NT2/D1 (cell line): ENCODE data around the gene ABCC9.
"Not testable (repeated sequence)": the region's sequence is repeated elsewhere in the genome, so short reads cannot be mapped to it uniquely, and the experiment has no call there.

ENCODE experiments used
- SUZ12 ChIP-seq: IDR thresholded peaks from 2 replicates; pipeline ENCODE4 v1.6.1; 2011; ENCODE audit not compliant: insufficient read length, insufficient read depth; ENCODE audit errors: extremely low read depth
- YY1 ChIP-seq: IDR thresholded peaks from 2 replicates; pipeline ENCODE4 v1.6.1; 2011; ENCODE audit not compliant: insufficient read length, insufficient read depth
- ZNF274 ChIP-seq: IDR thresholded peaks from 2 replicates; pipeline ENCODE4 v1.6.1; 2011; ENCODE audit warnings: mild to moderate bottlenecking, low read depth, low read length

GRCh38 chr12:21812340-21812739 is 128.9 kb downstream of the ABCC9 start:
- not testable (repeated sequence) for TF ChIP-seq ZNF274, YY1, SUZ12
